ENCODE data around the gene AP2A2. TPM values are rescaled to one million over a fixed set of nuclear protein-coding genes. Genes with fewer than 3 reads are reported as not detected.

The AP2A2 gene
- total RNA-seq, 1 experiment from 2014 or later, result 24.9 TPM

- no peak for DNase-seq (ENCODE audit: low read depth)
Measured at GRCh38 chr11:1012740-1013630, 87.3 kb downstream of the AP2A2 start.

GRCh38 chr11:1013631-1013935 is 87.9 kb downstream of the AP2A2 start:
- DNase-seq (ENCODE audit: low read depth), result no peak

GRCh38 chr11:1014276-1014675 is 88.6 kb downstream of the AP2A2 start:
- no peak for DNase-seq (ENCODE audit: low read depth)

DNA sequence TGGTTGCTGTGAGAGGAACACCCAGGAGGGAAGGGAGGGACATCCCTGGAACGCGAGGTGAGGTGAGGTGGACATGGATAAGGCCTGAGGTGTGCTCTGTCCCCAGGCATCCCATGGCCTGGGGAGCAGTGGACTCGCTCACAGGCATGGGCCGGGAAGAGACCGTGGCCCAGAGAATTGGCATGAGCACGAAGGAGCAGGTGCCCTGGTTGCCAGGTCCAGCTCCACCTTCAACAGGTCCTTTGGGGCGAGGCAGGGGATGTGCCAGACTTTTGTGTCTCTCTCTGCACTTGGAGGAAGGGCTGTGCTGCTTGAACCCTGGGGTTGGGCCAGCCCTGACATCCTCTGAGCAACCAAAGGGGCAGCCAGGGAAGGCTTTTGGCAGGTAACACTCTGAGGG is 89.4 kb downstream of the AP2A2 start:
- DNase-seq (ENCODE audit: low read depth), result no peak

DNA sequence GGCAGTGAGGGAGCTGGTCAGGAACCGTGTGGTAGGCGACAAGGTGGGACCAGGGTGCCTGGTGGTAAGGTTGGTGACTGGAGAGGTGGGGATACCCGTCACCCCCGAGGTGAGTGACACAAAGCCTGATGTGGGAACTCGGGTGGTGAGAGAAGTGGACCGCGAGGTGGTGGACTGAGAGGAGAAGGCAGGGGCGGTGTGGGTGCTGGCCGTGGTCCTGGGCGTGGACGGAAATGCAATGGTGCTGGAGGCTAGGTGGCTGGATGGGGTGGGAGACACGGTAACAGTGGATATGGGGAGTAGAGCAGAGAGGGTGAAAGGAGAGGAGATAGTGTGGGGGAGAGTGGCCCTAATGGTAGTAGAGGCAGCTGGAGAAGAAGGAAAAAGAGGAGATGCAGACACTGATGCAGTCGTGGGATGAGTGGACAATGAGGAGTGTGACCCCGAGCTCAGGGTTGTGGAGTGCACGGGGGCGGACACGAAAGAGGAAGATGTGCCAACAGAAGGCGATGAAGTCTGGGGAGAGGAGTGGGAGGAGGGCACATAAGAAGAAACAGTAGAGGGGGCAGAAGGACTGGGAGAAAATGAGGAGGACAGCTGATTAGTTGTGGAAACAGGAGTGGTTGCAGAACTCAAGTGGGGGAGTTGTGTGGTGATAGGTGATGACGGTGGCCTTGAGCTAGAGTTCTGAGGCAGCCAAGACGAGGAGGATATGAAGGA is 90.3 kb downstream of the AP2A2 start:
- DNase-seq (ENCODE audit: low read depth), result no peak

DNA sequence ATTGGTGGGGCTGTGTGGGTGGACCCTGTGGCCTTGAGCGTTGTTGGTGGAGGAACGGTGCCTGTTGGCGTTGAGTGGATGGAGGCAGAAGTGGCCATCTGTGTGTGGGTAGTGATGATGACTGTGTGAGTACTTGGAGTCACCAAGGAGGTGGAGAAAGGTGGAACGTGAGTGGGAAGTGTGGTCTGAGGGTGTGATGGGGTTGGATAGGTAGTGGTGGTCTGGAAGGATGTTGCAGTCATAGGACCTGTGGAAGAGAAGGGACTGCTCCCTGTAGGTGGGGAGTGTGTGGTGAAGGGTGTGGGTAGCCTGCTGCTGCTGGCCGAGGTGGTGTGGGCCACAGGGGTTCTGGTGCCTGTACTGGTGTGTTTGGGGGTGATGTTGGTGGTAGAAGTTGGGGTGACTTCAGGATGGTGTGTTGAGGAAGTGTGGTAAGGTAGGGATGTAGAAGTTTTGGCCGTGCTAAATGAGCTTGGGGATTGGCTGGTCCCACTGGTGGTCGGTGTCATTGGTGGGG is 91.0 kb downstream of the AP2A2 start:
- peak; percentile 27 for DNase-seq (ENCODE audit: low read depth)

DNA sequence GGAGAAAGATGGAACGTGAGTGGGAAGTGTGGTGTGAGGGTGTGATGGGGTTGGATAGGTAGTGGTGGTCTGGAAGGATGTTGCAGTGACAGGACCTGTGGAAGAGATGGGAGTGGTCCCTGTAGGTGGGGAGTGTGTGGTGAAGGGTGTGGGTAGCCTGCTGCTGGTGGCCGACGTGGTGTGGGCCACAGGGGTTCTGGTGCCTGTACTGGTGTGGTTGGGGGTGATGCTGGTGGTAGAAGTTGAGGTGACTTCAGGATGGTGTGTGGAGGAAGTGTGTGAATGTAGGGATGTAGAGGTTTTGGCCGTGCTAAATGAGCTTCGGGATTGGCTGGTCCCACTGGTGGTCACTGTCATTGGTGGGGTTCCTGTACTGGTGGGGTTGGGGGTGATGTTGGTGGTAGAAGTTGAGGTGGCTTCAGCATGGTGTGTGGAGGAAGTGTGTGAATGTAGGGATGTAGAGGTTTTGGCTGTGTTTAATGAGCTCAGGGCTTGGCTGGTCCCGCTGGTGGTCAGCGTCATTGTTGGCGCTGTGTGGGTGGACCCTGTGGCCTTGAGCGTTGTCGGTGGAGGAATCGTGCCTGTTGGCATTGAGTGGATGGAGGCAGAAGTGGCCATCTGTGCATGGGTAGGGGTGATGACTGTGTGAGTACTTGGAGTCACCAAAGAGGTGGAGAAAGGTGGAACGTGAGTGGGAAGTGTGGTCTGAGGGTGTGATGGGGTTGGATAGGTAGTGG is 91.8 kb downstream of the AP2A2 start:
- DNase-seq (ENCODE audit: low read depth), result peak; percentile 16

- DNase-seq (ENCODE audit: low read depth), result no peak
Measured at GRCh38 chr11:1018091-1018490, 92.4 kb downstream of the AP2A2 start.

DNA sequence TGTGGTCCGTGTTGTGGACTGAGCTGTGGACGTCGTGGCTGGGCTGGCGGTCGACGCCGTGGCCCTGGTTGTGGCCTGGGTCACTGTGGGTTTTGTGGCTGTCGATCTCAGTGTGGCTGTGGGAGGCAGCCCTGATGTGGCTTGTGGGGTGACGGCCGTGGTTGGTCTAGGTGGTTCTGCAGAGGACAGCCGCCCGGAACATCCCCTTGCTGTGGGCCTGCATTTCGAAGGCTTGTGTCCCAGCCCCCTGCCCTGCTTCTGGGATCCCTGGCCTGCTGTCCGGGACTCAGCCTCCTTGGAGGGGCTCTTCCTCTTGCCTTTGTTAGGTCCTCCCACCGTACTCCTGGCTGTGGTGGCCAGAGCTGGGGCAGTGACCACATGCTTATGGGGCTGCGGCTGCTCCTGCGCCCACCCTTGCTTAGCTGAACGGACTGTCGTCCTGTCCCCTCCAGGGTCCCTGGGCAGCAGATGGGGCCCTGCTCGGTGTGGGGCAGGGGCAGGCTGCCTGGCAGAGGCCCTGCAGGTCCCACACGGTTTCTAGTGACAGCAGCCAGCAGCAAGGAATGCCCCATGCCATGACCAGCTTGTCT is 93.7 kb downstream of the AP2A2 start:
- no peak for DNase-seq (ENCODE audit: low read depth)

GRCh38 chr11:1020211-1020905 is 94.7 kb downstream of the AP2A2 start:
- no peak for DNase-seq (ENCODE audit: low read depth)

DNA sequence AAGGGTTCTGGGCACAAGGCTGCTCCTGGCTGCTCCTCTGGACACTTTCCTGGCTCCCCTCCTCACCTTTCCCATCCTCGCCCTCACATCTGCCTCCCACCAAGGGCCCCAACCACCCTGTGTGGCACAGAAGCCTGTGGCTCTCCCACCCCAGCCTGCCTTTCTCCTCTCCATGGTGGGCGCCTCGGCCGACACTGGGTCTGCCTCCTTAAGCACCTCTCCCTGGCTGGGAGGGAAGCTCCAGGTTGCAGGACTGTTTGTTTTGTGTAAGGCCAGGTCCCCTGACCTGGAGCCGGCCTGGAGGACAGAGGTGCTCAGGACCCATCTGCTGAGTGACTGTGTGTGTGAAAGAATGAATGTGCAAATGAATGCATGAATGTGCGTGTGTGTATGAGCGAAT is 96.7 kb downstream of the AP2A2 start:
- no peak for DNase-seq (ENCODE audit: low read depth)

DNA sequence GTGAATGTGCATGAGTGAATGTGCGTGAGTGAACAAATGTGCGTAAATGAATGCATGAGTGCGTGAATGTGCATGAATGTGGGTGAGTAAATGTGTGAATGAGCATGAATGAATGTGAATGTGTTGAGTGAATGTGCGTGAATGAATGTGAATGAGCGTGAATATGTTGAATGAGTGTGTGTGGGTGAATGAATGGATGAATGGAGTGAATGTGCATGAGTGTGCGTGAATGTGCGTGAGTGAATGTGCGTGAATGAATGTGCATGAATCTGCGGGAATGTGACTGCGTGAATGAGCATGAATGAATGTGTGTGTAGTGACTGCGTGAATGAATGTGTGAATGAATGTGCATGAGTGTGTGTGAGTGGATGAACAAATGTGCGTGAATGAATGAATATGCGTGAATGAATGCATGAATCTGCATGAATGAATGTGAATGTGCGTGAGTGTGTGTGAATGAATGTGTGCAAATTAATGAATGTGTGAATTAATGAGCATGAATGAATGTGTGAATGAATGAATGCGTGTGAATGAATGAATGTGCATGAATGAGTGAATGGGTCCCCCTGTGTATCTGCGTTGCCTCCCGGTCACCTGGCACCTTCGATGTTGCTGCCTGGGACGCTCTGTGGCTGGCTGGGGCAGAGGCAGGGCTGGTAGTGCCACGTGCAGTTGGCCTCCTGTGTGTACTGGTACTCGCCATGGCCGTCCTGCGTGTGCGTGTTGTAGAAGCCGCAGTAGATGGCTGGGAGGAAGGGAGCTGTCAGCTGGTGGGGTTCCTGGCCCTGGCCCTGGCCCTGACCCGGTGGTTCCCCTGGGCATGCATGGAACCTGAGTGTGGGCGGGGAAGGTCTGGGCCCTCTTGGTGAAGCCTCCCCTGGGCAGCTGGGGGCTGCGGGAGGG is 97.5 kb downstream of the AP2A2 start:
- DNase-seq (ENCODE audit: low read depth), result no peak

DNA sequence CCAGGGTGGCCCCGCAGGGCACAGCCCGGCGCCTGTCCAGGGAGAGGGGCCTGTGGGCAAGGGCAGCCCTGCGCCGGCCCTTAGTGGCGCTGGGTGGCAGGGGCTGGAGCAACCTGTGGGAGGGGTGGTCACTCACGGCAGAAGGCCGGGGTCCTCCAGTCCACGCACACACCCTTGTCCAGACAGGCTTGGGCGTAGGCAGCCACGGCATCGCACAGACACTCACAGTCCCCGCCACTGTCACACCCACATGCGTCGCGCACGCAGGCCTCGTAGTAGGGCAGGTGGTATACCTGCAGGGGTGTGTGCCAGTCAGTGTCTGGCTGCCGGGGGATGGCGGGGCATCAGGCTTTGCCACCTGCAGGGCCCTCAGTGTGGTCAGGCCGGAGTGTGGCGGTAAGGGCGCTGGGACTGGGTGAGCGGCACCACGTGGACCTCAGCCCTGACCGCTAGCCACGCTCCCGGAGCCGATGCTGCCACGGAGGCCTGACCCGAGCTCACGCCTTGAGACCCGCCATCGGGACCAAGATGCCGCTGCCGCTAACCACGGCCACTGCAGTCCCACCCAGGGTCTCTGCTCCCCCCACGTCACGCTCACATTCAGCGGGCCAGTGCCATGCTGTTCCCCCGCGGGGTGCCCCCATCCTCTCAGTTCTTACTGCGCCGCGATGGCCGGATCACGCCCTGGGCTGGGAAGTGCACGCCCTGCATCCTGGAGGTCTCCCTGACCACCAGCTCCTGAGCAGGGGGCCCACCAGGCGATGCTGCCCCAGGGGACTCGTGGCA is 98.3 kb downstream of the AP2A2 start:
- no peak for DNase-seq (ENCODE audit: low read depth)

GRCh38 chr11:1024597-1025409 is 99.1 kb downstream of the AP2A2 start:
- no peak for DNase-seq (ENCODE audit: low read depth)

DNA sequence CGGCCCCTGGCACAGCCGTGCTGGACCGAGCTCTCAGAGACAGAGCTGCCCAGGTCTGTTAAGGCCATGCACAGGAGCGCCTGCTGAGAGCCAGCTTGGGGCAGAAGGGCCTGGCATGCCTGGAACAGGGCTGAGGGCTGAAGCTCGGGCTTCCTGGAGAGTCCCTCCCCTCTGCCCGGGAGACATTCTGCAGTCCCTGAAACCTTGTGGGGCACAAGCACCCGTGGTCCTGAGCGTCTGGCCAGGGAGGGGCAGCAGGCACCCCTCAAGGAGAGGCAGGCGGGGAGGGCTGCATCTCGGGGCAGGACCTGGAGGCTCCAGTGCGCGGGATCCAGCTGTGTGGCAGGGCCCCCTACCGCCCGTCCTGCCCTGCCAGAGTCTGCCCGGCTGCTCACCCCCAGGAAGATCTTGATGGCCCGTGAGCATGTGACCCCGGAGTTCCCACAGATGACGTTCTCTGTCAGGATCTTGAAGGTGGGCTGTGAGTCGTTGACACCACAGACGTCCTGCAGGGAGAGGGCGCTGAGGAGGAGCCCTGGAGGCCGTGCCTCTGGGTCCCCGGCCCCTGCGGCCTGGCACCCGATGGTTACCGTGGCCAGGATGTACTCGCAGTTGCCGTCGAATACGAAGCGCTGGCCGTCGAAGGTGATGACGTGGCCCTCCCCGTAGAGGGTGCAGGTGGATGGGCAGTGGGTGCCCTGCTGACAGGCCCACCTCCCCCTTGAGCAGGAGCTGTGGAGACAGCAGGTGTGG is 99.9 kb downstream of the AP2A2 start:
- peak; percentile 26 for DNase-seq (ENCODE audit: low read depth)

DNA sequence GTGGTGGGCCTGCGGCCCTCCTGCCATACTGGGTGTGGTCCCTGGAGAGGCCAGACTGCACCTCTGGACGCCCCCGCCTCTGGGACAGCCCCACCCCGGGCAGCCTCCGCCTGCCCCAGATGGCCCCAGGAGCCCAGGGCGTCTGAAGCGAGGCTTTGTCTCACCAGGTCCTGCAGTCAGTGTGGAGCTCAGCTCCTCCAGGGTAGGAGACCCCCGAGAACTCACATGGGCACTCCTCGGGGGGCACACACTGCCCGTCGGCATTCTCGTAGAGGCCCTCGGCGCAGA is 100.4 kb downstream of the AP2A2 start:
- no peak for DNase-seq (ENCODE audit: low read depth)

DNA sequence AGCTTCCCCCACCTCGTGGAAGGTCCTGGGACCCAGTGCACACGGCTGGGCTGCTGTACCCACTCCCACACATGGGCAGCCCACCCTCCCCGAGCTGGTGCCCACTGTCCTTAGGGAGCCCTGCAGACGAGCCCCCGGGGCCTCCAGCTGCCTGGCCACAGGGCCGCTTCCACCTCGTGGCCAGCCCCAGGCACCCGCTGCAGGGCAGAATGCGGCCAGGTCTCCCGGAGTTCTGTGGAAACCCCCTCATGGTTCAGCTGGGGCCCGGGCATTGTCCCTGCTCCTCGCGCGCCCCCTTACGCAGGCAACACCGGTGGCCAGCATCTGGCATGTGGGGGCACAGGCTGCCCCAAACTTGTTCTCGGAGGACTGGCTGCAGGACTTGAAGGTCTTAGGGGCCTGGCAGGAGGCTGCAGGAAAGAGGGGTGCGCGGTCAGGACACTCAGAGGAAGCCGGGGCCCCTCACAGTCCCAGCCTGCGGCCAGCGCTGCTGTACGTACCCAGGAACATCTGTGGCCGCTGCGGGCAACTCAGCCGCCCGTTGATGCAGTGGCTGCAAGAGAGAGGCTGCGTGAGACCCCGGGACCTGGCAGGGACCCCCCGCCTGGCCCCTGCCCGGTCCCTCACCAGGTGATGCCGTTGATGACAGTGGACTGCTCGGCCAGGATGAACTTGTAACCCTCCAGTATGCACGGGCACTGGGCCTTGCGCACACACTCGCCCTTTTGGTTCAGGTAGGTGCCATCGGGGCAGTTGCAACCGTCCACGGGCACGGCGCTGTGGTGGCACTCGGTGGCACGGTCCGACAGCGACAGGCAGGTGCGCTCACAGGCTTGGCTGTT is 101.2 kb downstream of the AP2A2 start:
- no peak for DNase-seq (ENCODE audit: low read depth)

All from HT1080 (cell line).